D341Med (cell line): ENCODE data around the gene NAPA.
A peak's percentile ranks its signal among the peaks of the same experiment; 100 is the strongest.

Experiments
- DNase-seq: peaks from one replicate; pipeline ENCODE4 v3.0.0; 2012; ENCODE audit warnings: low spot score

The NAPA gene

DNA sequence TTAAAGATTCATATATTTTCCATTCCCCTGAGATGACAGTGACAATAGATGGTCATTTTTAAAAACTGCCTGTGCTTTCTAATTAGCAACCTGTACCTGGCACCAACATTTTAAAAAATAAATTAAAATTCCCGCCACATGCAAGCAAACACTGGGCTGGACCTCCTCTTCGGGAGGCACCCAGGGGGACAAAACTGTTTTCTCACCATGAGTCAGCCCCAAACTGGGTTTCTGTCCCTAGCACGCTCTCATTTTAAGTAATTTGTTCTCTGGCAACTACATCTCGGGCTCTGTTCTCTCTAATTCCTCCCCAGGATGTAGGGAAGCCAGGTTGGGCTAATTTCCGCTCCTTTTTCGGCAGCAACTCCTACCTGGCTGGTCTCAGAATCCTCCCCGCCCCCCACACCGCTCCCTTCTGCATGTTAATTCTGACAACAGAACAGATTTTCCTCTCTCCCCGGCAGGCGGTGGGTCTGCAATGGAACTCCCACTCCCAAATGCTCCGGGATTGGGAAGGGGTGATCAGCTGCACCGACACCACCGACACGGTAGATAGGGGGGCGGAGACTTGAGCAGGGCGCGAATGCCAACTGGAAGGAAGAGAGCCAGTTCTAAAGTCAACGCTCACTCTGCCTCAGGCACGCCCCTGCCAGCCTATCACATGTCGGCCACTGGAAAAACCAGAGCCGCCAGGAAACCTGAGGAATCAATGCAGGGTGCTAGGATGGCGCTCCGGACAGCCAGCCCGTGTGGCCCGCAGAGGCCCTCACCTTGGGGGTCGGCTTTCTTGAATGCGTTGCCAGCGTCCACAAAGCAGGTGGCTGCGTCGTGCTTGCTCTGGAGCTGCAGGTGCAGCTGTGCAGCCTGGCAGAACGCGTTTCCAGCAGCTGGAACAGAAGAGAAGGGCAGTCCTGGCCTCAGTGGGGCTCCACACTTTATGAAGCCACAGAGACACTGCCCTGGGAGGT lies 14.7 kb downstream of the NAPA start:
- DNase-seq = no peak

DNA sequence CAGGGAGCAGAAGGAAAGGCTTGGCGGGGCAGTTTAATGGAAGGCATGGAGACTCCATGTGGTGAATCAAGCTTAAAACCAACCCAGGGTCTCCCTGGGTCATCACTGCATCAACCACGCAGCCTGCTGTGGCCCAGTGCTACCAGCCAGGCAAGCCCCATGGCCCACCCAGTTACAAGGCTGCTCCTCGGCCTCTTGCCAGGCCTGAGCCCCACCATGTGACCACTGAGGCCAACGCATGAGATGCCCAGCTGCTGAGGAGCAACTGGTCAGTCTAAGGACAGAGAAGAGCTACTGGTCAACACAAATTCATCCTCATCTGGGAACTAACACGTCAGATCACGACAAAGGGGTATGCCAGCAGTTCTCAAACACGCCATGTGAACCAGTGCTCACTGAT lies 15.5 kb downstream of the NAPA start:
- DNase-seq = no peak

DNA sequence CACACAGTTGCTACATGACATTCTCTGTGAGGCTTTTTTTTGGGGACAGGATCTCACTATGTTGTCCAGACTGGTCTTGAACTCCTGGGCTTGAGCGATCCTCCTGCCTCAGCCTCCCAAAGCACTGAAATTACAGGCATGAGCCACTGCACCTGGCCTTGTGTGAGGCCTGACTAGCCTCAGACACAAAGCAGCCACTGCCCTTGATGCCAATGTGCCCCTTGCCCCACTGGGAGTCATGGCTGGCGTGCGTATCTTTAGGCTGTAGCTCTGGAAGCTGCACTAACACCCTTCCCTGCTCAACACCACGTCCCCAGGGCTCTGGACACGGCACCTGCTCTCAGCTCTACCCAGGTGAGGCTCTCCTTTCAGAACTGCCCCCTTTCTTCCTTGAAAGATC lies 16.3 kb downstream of the NAPA start:
- no peak for DNase-seq

DNA sequence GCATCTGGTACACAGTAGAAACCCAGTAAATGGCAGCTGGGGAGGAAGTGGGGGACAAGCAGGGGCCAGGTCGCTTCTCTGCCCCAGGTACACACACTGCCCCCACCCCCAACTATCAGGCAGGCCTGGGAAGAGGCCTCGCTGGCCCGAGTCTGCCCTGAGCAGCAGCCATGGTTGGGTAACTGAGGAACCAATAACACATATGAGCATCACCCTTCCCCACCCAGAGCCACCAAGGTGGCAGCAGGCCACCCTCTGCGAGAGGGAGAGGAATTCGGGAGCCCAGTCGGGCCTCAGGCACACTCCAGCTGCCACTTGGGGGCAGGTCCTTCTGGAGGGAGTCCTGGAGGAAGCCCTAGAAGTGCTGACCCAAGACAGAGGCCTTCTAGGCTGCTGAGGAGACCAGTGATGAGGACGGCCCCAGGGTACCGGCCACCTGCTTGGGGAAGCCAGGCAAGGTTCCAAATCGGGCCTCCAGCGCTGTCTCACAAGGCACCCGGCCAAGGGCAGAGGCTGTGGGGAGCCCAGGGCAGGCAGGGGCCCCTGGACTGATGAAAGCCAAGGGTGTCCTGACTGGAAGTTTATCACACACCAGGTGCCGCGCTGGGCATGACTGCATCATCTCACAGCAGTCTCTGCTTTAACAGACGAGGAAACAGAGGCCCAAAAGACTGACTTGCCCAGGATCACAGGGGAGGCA lies 16.9 kb downstream of the NAPA start:
- no peak for DNase-seq

DNA sequence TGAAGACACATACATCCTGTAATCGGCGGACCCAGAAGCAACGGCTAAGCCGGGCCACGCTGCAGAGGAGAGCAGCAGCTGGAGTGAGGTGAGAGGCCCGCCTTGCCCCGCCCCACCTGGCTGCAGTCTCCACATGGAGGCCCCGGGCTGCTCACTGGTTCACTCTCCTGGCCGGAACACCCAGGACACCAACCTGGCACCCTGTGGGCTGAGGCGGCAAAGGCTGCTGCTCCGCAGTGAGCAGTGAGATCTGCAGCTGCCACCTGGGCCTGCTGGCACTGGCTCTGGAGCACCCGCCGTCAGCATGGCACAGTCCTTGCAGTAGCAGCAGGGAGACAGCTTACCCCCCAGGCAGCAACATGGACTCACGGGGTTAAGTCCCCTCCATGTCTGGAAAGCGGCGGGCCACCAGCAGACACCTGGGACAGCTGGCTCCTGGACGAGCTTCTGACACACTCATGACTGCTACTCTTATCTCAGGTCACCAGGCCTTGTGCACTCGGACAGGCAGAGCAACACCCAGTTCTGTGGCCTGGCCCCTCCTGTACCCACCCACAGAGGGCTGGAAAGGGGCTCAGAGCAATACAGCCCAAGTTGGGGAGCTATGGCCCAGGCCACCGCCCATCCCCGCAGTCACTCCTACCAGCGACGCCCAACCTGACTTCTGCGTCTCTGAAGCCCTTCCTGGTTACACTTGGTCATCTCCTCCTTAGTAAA lies 17.7 kb downstream of the NAPA start:
- DNase-seq = no peak

DNA sequence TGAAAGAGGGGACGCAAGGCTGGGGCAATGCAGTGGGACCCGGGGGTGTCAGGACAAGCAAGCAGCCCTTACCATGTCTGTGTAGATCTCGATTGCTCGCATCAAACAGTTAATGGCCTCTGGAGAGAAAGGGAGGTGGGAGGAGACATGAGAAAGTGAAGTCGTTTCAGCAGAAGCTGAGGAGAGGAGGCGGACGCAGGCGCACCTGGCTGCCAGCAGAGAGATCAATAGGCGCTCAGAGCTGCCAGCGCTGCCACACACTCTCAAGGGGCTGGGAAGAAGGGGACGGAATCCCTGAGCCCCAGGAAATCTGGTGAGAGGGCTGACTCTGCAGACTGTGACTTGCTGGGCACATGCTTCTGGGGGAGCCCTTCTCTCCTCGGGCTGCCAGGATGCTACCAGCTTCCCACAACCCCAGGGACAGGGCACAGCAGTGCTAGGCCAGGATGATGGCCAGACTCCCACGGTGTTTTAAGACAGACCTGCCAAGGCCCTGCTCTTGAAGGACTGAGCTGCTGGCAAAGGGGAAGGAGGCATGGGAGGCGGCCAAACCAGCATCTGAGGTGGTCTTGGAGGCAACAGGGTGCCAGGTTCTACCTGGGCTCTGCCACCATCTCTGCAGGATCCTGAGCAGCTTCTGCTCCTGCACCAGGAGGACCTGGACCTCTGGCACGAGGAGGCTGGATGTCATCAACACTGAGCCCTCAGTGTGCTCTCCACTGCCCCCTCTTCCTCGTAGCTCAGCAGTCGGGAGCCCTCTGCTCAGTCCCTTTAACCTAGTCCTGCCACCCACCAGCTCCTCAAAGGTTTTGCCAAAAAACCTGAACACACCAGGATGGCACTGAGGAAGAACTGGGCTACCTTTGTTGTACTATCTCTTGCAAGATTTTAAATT lies 19.1 kb downstream of the NAPA start:
- DNase-seq = peak; percentile 59

DNA sequence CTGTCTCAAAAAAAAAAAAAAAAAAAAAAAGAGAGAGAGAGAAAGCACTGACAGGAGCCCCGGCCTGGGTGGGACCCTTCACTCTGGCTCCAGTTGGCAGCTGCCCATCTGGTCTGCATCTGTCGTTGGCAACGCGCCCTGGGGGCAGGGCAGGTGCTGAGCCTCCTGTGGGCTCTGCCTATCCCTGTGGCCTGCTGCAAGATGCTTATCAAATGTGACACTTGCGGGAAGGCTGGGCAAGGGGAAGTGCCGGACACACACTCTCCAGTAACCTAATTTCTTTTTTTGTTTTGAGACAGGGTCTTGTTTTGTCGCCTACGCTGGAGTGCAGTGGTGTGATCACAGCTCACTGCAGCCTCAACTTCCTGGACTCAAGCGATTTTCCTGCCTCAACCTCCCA lies 20.1 kb downstream of the NAPA start:
- peak; percentile 90 for DNase-seq

DNA sequence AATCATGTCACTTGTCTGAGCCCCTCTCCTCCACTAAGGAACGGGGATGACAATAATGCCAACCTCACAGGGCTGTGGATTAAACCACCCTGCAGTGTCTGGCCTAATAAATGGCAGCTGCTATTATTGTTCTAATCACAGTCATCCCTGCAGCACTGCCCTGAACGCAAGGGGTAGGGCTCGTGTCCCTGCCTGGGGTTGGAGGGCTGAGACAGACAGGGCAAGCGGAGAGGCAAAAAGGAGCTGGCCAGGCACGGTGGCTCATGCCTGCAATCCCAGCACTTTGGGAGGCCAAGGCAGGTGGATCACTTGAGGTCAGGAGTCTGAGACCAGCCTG lies 20.7 kb downstream of the NAPA start:
- DNase-seq = peak; percentile 56

DNA sequence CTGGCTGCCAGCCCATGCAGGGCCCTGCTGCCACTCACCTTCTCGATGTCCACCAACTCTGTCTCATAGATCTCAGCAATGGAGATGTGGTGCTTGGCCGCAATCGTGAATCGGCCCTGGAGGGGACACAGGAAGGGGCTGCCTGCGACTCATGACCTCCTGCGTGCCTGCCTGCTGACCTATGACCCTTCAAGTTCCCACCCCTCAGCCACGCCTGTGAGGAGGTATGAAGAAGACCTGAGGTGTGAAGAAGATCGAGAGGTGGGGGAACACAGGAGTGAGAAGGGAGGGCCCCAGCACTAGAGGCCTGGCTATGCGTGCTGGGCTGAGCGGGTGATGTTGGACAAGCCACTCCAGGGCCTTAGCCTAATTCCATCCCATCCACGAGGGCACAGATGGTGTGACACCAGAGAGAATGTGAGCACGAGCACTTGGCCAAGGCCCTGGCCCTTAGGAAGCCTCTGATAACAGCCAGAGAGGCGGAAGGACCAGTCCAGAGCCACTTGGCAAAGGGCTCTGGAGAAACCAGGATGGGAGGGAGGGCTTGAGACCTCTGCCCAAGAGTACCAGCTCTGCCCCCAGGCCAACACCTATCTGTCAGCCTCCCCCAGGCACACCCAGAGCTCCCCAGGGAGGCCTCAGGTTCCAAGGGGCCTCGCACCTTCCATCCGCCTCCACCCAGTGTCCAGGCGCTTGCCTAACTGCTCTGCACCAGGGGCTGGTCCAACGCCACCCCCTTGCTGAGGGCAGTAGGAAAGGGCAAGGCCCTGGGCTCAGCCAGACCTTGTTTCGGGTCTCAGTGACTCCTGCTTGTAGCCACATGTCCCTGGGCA lies 21.3 kb downstream of the NAPA start:
- DNase-seq = no peak

DNA sequence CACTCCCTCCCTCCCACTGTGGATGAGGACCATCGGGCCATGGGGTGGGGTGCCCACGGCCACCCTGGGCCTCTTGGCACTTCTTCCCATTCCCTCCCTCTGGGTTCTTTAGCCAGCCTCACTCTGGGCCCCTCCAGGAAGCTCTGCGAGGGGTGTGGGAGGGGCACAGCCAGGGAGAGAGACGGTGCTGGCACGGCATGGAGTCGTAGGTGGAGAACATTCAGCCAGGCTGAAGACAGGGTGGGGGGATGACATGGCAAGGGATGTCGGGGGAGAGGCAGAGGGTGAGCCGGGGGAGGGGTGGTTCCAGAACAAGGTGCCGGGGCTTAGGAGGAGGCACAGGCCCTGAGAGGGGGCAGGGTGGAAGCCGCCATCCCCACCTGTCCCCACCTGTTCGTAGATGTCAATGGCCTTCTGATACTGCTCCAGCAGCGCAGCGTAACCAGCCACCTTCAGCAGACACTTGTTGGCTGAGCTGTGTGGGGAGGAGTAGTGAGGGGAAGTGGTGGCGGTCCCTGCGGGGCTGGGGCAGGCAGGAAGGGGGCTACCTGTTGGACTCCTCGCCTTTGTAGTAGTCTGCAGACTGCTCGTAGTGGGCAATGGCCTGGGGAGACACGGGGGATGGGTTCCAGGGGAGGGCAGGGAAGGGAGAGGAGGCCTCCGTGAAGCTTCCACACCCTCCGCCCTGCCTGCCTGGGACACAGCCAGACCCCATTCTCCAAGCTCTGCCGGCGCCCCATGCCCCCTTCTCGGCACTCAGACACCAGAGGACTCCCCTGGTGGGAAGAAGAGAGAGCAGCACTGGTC lies 22.1 kb downstream of the NAPA start:
- no peak for DNase-seq

DNA sequence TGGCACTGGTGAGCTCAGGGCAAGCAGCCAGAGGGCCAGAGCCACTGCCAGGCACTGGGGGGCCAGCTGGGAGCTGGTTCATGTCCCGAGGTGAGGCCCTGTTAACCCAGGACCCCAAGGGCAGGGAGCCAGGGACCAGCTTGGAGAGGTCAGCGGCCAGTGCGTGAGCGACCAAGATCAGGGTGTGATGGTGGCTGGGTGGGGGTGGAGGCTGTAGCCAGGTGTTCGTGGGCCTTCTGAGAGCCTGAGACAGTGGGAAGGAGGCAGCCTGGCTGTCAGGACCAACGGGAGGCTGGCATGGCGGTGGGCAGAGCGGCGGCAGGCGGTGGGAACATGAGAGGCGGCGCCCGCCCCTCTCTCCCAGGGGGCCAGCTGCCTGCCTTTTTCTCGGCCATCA lies 22.7 kb downstream of the NAPA start:
- DNase-seq = no peak

DNA sequence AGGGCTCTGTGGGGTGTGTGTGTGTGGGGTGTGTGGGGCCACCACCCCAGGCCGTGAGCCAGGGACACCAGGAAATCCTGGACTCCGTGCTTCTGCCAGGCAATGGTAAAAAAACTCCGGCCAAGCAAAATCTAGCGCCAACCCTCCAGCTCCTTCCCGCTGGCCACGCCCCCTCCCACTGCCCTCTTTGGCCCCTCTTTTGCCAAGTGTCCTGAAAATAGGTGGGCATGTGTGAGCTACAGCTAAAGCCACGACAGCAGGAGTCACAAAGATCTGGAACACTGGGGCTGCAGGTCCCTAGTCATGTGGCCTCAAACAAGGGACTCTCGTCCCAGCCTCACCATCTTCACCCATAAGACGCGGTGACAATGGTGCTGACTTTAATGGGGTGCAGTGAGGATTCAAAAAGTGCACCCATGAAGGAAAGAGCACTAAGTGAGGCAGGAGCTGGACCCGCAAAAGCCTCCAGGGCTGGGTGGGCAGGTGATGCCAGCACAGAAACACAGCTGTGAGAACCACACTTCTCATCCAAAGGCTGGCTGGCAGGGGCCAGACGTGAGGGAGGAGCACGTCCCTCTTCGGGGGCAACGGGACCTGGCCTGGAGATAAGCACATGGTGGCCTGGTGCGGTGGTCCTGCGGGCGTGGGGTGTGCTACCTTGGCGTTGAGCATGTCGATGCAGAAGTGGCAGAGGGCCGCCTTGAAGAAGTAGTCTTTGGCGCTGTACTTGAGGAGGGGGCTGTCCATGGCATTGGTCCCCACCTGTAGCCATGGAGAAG lies 23.3 kb downstream of the NAPA start:
- no peak for DNase-seq

DNA sequence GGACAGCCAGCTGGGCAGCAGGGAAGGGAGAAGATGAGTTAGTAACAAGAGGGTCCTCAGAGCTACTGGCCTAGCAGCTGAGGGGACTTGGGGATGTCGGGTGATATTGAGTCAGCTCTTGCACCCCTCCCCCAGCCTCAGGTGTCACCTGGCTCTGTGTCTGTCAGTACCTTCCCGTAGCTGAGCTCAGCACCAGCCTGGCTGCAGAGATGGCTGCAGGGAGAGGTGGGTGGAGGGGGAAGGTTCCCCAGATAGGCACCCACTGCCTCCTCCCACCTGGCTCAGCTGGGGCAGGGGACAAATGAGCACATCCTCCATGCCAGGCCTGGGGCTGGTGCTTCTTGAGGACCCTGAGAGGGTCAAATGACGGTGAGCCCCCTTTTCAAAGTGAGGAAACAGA lies 24.0 kb downstream of the NAPA start:
- DNase-seq = no peak

DNA sequence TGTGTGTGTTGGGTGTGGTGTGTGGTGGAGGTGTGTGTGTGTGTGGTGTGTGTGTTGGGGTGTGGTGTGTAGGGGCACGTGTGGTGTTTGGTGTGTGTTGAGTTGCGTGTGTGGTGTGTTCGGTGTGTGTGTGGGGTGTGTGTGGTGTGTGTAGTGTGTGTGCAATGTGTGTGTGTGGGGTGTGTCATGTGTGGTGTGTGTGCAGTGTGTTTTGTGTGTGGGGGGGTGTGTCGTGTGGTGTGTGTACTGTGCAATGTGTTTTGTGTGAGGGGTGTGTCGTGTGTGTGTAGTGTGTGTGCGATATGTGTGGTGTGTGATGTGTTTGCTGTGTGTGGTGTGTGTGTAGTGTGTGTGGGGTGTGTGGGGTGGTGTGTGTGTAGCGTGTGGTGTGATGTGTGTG lies 24.8 kb downstream of the NAPA start:
- no peak for DNase-seq

DNA sequence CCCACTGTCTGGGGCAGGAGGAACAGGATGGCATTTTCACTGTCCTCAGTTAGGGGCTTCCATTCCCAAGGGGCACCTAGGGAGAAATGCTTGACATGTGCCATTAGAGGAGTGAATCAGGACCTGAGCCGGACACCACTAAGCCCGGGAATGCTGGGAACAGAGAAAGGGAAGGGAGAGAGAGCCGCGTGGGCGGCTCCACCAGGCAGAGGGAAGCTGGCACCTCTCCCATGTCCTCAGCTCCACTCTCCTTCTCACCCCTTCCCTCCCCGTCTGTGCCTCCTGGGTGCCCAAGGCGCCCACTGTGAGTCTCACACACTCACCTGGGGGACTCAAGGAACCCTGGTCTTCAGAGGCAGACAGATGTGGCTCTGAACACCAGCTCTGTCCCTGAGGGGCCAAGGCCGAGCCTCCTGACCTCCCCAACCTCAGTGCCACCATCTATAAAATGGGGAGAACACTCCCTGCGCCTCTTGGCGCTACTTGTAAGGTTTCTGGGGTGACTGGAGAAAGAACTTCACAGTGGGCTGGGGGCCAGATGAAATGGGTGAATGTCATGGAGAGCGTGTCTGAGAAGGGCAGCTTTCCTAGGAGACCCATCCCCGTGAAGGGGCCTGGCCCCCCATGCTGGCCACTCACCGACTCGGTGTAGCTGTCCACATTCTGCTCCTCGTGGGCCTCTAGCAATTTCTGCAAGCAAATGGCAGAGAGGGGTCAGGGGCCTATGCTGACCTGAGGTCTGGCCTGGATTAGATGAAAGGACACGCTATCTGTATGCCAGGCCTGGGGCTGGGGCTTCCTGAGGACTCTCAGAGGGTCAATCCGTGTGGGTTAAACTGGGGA lies 25.6 kb downstream of the NAPA start:
- no peak for DNase-seq

DNA sequence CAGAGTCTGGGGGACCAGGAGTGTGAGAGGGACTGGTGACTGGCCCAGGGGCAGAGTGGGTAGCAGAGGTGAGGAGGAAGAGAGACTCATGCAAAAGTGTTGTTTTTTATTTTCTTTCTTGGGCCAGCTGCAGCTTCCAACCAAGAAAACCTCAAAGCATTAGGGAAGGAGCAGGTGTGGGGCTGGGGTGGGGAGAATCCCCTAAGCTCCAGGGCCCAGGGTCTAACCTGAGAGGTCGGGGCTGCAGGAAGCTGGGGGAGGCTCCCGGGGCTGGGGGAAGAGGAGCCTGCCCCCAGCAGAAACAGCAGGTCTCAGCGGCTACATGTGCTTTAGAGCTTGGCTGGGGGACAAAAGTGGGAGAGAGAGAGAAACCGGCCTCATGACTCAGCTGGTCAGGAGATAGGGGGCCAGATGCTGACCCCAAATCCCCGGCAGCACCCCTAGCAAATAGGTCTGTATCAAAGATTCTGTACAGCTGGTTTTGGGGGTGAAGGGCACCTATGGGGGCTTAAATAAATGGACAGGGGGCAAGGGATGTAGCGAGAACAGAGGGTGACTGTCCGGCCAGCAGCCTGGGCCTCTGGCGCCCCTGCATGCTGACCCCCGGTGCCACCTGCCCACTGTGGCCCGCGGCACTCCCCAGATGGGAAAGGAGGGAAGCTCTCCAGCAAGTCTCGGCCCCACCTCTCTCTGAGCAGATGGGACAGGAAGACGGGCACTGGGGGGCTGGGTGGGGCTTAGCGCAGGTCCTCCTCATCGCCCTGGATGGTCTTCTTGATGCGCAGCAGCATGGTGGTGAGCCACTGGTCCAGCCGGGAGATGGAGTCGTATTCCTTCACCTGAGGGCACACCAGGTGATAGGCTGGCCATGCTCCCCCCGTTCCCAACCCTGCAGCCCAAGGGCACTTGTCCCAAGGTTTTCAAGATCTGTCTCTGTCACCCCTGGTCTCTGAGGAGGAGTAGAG lies 27.0 kb downstream of the NAPA start:
- no peak for DNase-seq

DNA sequence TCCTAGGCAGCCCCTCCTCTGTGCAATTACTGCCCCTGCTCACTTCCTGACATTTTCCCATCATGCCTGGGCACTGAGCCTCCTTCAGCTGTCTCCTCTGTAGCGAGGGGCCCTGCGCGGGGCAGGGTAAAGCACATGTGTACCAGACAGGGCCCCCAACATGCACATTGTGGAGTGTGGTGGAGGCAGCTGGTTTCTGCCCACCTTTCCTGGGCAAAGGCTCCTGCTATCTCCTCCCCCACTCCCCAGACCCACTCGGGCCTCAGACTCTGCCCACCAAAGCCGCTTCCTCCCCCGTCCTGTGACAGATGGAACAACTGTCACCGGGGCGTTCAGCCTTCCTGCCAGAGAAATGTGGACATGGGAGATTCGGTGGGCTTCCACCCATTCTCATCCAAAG lies 28.0 kb downstream of the NAPA start:
- no peak for DNase-seq
